ENCODE results near the gene C12orf57.

- TF ChIP-seq CTCF (IDR thresholded peaks at IDR 0.05) (no peak), POLR2A (IDR thresholded peaks at IDR 0.05) (no peak), POLR2AphosphoS5 (IDR thresholded peaks at IDR 0.05) (no peak)
These were observed 38.3 kb upstream of the C12orf57 start for GRCh38 chr12:6905414-6906040.

All from prostate gland (tissue), 2 donors.